ENCODE data around the gene PAQR9.

DNA sequence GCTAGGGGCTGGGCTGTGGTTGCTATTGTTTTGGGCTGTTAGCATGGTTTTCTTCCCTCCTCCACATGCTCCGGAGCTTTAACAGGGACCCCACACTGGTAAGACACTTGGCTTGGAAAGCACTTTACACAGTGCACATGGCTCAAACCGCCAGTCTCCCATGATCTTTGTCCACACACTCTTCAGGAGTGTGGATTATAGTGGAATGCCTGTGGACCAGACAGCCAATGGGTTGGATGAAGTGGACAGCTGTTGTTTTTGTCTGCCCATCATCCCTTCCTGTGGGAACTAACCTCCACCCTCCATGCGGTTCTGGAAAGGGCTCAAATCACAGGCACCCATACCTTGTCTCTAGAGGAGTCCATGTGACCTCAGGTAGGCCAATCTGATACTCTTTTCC lies 10.0 kb downstream of the PAQR9 start:
- TF ChIP-seq, protein P1, sequence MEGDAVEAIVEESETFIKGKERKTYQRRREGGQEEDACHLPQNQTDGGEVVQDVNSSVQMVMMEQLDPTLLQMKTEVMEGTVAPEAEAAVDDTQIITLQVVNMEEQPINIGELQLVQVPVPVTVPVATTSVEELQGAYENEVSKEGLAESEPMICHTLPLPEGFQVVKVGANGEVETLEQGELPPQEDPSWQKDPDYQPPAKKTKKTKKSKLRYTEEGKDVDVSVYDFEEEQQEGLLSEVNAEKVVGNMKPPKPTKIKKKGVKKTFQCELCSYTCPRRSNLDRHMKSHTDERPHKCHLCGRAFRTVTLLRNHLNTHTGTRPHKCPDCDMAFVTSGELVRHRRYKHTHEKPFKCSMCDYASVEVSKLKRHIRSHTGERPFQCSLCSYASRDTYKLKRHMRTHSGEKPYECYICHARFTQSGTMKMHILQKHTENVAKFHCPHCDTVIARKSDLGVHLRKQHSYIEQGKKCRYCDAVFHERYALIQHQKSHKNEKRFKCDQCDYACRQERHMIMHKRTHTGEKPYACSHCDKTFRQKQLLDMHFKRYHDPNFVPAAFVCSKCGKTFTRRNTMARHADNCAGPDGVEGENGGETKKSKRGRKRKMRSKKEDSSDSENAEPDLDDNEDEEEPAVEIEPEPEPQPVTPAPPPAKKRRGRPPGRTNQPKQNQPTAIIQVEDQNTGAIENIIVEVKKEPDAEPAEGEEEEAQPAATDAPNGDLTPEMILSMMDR (IDR thresholded peaks at IDR 0.05), result no peak
- no peak for TF ChIP-seq POLR2A (IDR thresholded peaks at IDR 0.05)

Data from lower leg skin (tissue), 3 donors.